ENCODE results near the gene TSSK1B.

Gene TSSK1B

GRCh38 chr5:113451797-113452196 is 17.0 kb upstream of the TSSK1B start:
- TF ChIP-seq CTCF (conservative IDR thresholded peaks at IDR 0.05; ENCODE audit: control insufficient read depth, insufficient read depth, low read depth, low read length) = no peak
- H3K4me3 ChIP-seq (ENCODE audit: control insufficient read depth, low read depth, low read length) = no peak overlapping the region
- peak; percentile 17 for DNase-seq (ENCODE audit: low read depth)

DNA sequence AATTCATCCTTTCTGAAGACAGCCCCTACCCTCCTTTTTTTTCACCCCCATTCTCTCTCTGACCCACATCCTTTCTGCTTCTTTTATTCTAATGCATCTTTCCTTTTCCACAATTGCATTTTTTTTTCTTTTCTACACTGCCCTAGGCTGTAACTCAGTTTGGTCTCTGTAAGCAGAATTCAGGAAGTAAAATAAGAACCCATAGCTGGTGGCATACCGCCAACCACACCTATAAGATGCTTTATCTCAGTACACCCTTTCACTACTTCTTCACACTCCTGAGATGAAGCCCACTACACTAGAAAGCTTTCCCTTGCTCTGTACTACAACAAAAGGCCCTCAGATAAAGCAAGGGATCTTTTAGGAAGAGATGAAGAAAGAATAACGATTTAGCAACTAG is 16.1 kb upstream of the TSSK1B start:
- H3K4me3 ChIP-seq (ENCODE audit: control insufficient read depth, low read depth, low read length) = no peak overlapping the region
- no peak for TF ChIP-seq CTCF (conservative IDR thresholded peaks at IDR 0.05; ENCODE audit: control insufficient read depth, insufficient read depth, low read depth, low read length)
- no peak for DNase-seq (ENCODE audit: low read depth)

- no peak for TF ChIP-seq CTCF (conservative IDR thresholded peaks at IDR 0.05; ENCODE audit: control insufficient read depth, insufficient read depth, low read depth, low read length)
- DNase-seq (ENCODE audit: low read depth) = peak; percentile 6
- H3K4me3 ChIP-seq (ENCODE audit: control insufficient read depth, low read depth, low read length) = no peak overlapping the region
Measured at GRCh38 chr5:113450462-113450861, 15.7 kb upstream of the TSSK1B start.

DNA sequence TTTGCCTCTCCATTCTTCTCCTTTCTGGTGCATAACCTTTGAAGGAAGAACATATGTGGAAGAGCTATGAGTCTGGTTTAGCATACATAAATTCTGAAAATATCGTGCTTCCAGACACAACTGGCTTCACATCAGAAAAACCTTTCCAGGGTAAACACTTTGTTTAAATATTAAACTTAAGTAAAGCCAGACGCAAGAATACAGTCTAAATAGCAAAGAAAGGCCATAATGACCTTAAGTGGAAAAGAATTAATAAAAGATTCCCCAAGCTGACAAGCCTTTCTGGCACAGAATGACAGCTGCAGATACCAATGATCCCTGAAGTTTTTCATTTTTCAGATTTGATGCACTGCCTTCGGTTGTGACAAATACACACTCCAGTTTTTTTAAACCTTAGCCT is 13.5 kb upstream of the TSSK1B start:
- no peak for DNase-seq (ENCODE audit: low read depth)
- H3K4me3 ChIP-seq (ENCODE audit: control insufficient read depth, low read depth, low read length) = no peak overlapping the region
- no peak for TF ChIP-seq CTCF (conservative IDR thresholded peaks at IDR 0.05; ENCODE audit: control insufficient read depth, insufficient read depth, low read depth, low read length)

- H3K4me3 ChIP-seq (ENCODE audit: control insufficient read depth, low read depth, low read length) = no peak overlapping the region
- peak; percentile 19 for TF ChIP-seq CTCF (conservative IDR thresholded peaks at IDR 0.05; ENCODE audit: control insufficient read depth, insufficient read depth, low read depth, low read length)
- peak; percentile 6 for DNase-seq (ENCODE audit: low read depth)
Measured at GRCh38 chr5:113447498-113448050, 12.8 kb upstream of the TSSK1B start.

GRCh38 chr5:113446358-113446927 is 11.7 kb upstream of the TSSK1B start:
- no peak for DNase-seq (ENCODE audit: low read depth)
- TF ChIP-seq CTCF (conservative IDR thresholded peaks at IDR 0.05; ENCODE audit: control insufficient read depth, insufficient read depth, low read depth, low read length) = no peak
- no peak overlapping the region for H3K4me3 ChIP-seq (ENCODE audit: control insufficient read depth, low read depth, low read length)

GRCh38 chr5:113437111-113437510 is 2.3 kb upstream of the TSSK1B start:
- TF ChIP-seq CTCF (conservative IDR thresholded peaks at IDR 0.05; ENCODE audit: control insufficient read depth, insufficient read depth, low read depth, low read length) = no peak
- H3K4me3 ChIP-seq (ENCODE audit: control insufficient read depth, low read depth, low read length) = no peak overlapping the region
- no peak for DNase-seq (ENCODE audit: low read depth)

Data from fibroblast of mammary gland (primary cell).